Measurements from ENCODE around the gene OPALIN. TPM values are rescaled to one million over a fixed set of nuclear protein-coding genes. Genes with fewer than 3 reads are reported as not detected.
"Not testable (repeated sequence)": the region's sequence is repeated elsewhere in the genome, so short reads cannot be mapped to it uniquely, and the experiment has no call there.

OPALIN gene
- total RNA-seq, 1 donor = not detected

DNA sequence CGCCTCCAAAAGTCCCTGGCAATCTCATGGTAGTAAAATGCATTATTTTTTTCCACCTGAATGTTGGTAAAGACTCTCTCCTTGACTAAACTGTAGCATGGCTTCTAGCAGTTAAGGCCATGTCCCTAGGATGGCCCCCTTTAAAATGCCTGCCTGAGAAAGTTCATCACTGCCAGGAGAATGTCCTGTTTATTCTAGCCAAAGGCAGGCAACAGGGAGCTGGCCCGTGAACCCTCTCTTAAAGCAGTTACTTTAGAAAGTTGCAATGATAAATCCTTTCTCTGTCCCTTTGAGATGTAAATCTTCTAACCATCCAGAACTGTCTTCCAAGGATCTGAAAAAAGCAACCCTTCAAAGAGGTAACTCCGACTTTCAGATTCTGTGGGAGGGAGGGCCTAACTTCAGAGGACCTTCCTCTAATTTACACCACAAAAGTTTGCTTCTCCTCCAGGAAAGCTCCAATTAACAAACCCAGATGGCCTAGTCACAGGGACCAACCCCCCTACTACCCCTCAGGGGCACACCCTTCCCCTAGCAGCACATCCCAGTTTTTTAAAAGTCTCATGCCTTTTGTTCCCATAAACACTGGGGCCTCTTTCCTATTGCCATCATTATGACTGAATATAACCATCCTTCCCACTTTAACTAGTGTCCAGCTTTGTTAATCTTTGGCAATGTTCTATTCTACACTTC, 49.0 kb downstream of the OPALIN start:
- Histone ChIP-seq H3K4me2 (ENCODE audit: insufficient read depth, low read length) (no peak overlapping the region), H3K4me3 (ENCODE audit: insufficient read depth, low read length) (no peak overlapping the region), H3K4me1 (ENCODE audit: insufficient read depth, low read length) (no peaks in the 10 kb centered on the region), H3K9me3 (ENCODE audit: low read depth, low read length) (no peaks in the 10 kb centered on the region), H2AFZ (ENCODE audit: low read length) (no peak overlapping the region), H4K20me1 (ENCODE audit: insufficient read depth, low read length) (no peaks in the 10 kb centered on the region), H3K36me3 (ENCODE audit: insufficient read depth, low read length) (no peaks in the 10 kb centered on the region), H3K79me2 (ENCODE audit: insufficient read depth, low read length) (no peaks in the 10 kb centered on the region), H3K27ac (ENCODE audit: low read depth, low read length) (no peak overlapping the region), H3K27me3 (ENCODE audit: insufficient read depth, low read length) (no peaks in the 10 kb centered on the region)
- TF ChIP-seq, protein P1, sequence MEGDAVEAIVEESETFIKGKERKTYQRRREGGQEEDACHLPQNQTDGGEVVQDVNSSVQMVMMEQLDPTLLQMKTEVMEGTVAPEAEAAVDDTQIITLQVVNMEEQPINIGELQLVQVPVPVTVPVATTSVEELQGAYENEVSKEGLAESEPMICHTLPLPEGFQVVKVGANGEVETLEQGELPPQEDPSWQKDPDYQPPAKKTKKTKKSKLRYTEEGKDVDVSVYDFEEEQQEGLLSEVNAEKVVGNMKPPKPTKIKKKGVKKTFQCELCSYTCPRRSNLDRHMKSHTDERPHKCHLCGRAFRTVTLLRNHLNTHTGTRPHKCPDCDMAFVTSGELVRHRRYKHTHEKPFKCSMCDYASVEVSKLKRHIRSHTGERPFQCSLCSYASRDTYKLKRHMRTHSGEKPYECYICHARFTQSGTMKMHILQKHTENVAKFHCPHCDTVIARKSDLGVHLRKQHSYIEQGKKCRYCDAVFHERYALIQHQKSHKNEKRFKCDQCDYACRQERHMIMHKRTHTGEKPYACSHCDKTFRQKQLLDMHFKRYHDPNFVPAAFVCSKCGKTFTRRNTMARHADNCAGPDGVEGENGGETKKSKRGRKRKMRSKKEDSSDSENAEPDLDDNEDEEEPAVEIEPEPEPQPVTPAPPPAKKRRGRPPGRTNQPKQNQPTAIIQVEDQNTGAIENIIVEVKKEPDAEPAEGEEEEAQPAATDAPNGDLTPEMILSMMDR (IDR thresholded peaks at IDR 0.05; ENCODE audit: extremely low read depth, low read depth, low read length) = no peak
- DNase-seq (ENCODE audit: insufficient read length, low spot score, missing footprints) = no peak

DNA sequence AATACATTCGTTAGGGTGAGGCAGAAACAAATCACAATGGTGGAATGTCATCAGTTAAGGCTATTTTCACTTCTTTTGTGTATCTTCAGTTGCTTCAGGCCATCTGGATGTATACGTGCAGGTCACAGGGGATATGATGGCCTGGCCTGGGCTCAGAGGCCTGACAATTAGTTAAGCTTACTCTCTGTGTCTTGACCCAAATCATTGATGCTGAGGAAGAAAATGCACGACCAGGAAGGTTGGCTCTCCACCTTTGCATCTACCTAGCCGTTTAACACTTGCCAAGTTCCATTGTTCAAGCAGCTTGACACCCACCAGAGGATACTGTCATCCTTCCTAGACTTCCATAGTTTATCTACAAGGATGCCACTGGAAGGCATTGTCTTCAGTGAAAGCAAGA, 49.9 kb downstream of the OPALIN start:
- not testable (repeated sequence) for H4K20me1 ChIP-seq (ENCODE audit: insufficient read depth, low read length); H3K4me1 ChIP-seq (ENCODE audit: insufficient read depth, low read length); H3K9me3 ChIP-seq (ENCODE audit: low read depth, low read length); H2AFZ ChIP-seq (ENCODE audit: low read length); DNase-seq (ENCODE audit: insufficient read length, low spot score, missing footprints); H3K27me3 ChIP-seq (ENCODE audit: insufficient read depth, low read length); H3K27ac ChIP-seq (ENCODE audit: low read depth, low read length); H3K4me3 ChIP-seq (ENCODE audit: insufficient read depth, low read length); H3K79me2 ChIP-seq (ENCODE audit: insufficient read depth, low read length); H3K4me2 ChIP-seq (ENCODE audit: insufficient read depth, low read length); H3K36me3 ChIP-seq (ENCODE audit: insufficient read depth, low read length)

DNA sequence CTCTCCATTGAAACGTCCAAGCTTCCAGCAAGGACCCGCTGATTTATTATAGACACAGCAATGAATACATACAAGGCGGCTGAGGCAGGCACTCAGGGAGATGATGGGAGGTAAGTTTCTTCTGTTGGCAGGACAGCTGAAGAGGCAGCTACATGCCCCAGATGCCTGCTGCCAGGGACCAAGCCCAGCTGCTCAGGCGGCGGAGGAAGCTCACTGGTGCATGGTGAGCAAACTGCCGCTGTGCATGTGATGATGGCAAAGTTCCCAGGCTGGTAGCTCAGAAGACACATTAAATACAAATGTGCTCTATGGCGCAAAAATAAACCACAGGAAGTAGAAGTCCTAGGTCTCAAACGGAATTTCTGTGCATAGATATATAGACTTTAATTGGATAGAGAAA, 52.3 kb downstream of the OPALIN start:
- no peak overlapping the region for H3K27ac ChIP-seq (ENCODE audit: low read depth, low read length)
- H3K4me3 ChIP-seq (ENCODE audit: insufficient read depth, low read length) = no peak overlapping the region
- DNase-seq (ENCODE audit: insufficient read length, low spot score, missing footprints) = peak; percentile 26
- H3K9me3 ChIP-seq (ENCODE audit: low read depth, low read length) = no peaks in the 10 kb centered on the region
- peaks cover 2% of the 10 kb centered on the region for H3K27me3 ChIP-seq (ENCODE audit: insufficient read depth, low read length)
- H4K20me1 ChIP-seq (ENCODE audit: insufficient read depth, low read length) = no peaks in the 10 kb centered on the region
- H3K79me2 ChIP-seq (ENCODE audit: insufficient read depth, low read length) = no peaks in the 10 kb centered on the region
- H3K36me3 ChIP-seq (ENCODE audit: insufficient read depth, low read length) = no peaks in the 10 kb centered on the region
- no peak overlapping the region for H2AFZ ChIP-seq (ENCODE audit: low read length)
- H3K4me1 ChIP-seq (ENCODE audit: insufficient read depth, low read length) = no peaks in the 10 kb centered on the region
- H3K4me2 ChIP-seq (ENCODE audit: insufficient read depth, low read length) = no peak overlapping the region
- TF ChIP-seq, protein P1 (IDR thresholded peaks at IDR 0.05; ENCODE audit: extremely low read depth, low read depth, low read length) = no peak

DNA sequence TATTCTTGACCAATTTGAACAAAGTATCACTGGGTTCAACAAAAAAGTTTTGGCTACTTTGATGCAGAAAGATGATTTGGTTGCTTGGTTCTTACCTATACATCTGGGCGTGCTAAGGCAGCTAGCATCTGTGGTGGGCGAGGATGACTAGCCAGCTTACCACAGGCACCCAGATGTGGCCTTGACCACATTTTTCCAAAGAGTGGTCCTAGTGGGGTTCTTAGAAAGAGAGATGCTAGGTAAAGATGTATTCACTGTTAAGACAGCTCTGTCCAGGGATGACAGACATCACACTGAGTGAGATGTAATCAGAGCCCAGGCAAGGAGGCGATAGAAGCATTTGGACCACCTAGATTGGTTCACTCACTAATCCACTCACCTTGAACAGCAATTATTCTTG, 53.8 kb downstream of the OPALIN start:
- Histone ChIP-seq H3K9me3 (ENCODE audit: low read depth, low read length) (no peaks in the 10 kb centered on the region), H3K4me1 (ENCODE audit: insufficient read depth, low read length) (no peaks in the 10 kb centered on the region), H3K27ac (ENCODE audit: low read depth, low read length) (no peak overlapping the region), H3K4me3 (ENCODE audit: insufficient read depth, low read length) (no peak overlapping the region), H2AFZ (ENCODE audit: low read length) (no peak overlapping the region), H4K20me1 (ENCODE audit: insufficient read depth, low read length) (no peaks in the 10 kb centered on the region), H3K36me3 (ENCODE audit: insufficient read depth, low read length) (no peaks in the 10 kb centered on the region), H3K4me2 (ENCODE audit: insufficient read depth, low read length) (no peak overlapping the region), H3K27me3 (ENCODE audit: insufficient read depth, low read length) (peaks cover 2% of the 10 kb centered on the region), H3K79me2 (ENCODE audit: insufficient read depth, low read length) (no peaks in the 10 kb centered on the region)
- TF ChIP-seq, protein P1 (IDR thresholded peaks at IDR 0.05; ENCODE audit: extremely low read depth, low read depth, low read length) = no peak
- DNase-seq (ENCODE audit: insufficient read length, low spot score, missing footprints) = no peak
